ENCODE results near the gene USP28. TPM values are rescaled to one million over a fixed set of nuclear protein-coding genes. Genes with fewer than 3 reads are reported as not detected.

The USP28 gene
- total RNA-seq, 2 experiments from 2014 or later: 7.9 to 9.4 TPM

DNA sequence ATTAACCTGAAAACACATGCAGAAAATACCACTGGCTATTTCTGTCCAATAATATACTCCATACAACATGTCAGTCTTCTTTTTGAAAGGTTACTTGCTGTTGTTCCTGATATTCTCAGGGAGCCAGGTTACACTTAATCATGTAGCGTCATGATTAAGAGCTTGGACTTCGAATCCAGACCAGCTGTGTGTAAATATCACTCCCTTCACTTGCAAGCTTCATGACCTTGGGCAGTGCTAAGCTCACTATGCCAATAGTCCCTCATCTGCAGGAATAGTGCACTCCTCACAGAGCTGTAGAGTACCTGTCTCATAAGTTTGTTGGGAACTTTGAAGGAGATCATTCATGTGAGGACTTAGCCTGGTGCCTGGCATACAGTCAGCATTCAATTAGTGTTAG is 31.1 kb upstream of the USP28 start:
- Histone ChIP-seq H3K27me3 (ENCODE audit: control insufficient read depth in 1 of 2, insufficient read depth in 2 of 2, low read length in 2 of 2) (no peaks in the 10 kb centered on the region), H3K4me3 (ENCODE audit: low read length) (no peak overlapping the region), H3K36me3 (ENCODE audit: insufficient read depth, low read length) (no peaks in the 10 kb centered on the region), H3K27ac (ENCODE audit: low read depth in 1 of 2, low read length in 2 of 2) (no peak overlapping the region), H3K9me3 (ENCODE audit: control insufficient read depth in 1 of 2, insufficient read depth in 1 of 2, low read length in 2 of 2) (no peaks in the 10 kb centered on the region), H3K4me1 (ENCODE audit: insufficient read depth, low read length) (no peaks in the 10 kb centered on the region)
- no peak for ATAC-seq (ENCODE audit: poor library complexity)
- DNase-seq: no peak
- H3K4me1 Mint-ChIP-seq (ENCODE audit: low read depth): no peaks in the 10 kb centered on the region
- no peaks in the 10 kb centered on the region for H3K36me3 Mint-ChIP-seq (ENCODE audit: low read depth)
- H3K27ac Mint-ChIP-seq: no peak overlapping the region
- H3K27me3 Mint-ChIP-seq: no peaks in the 10 kb centered on the region
- TF ChIP-seq, protein P1, sequence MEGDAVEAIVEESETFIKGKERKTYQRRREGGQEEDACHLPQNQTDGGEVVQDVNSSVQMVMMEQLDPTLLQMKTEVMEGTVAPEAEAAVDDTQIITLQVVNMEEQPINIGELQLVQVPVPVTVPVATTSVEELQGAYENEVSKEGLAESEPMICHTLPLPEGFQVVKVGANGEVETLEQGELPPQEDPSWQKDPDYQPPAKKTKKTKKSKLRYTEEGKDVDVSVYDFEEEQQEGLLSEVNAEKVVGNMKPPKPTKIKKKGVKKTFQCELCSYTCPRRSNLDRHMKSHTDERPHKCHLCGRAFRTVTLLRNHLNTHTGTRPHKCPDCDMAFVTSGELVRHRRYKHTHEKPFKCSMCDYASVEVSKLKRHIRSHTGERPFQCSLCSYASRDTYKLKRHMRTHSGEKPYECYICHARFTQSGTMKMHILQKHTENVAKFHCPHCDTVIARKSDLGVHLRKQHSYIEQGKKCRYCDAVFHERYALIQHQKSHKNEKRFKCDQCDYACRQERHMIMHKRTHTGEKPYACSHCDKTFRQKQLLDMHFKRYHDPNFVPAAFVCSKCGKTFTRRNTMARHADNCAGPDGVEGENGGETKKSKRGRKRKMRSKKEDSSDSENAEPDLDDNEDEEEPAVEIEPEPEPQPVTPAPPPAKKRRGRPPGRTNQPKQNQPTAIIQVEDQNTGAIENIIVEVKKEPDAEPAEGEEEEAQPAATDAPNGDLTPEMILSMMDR (IDR thresholded peaks at IDR 0.05): no peak
- H3K9me3 Mint-ChIP-seq: no peaks in the 10 kb centered on the region
- intact Hi-C loops (cut with DNase I, micrococcal nuclease): no loop called here
- ChIA-PET POLR2A (no interaction called here), CTCF (no interaction called here)
- H3K4me3 Mint-ChIP-seq: no peak overlapping the region

DNA sequence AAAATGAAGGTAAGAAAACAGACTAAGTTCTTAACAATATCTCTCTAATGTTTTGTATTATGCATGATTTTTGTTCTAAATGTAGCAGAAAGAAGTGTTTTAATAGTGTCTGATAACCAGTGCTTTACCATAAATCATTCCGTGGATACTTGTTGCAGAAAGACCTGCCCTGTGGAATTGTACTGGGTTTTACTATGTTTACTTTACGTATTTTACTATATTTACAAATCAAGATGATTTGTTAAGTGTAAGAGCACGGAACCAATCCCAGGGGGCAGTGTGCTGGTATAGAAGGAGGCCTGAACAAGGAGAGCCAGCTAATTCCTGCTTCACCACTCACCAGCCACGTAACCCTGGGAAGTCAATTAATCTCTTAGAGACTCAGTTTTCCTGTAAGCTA is 30.7 kb upstream of the USP28 start:
- Histone ChIP-seq H3K27me3 (ENCODE audit: control insufficient read depth in 1 of 2, insufficient read depth in 2 of 2, low read length in 2 of 2) (no peaks in the 10 kb centered on the region), H3K4me3 (ENCODE audit: low read length) (no peak overlapping the region), H3K9me3 (ENCODE audit: control insufficient read depth in 1 of 2, insufficient read depth in 1 of 2, low read length in 2 of 2) (no peaks in the 10 kb centered on the region), H3K27ac (ENCODE audit: low read depth in 1 of 2, low read length in 2 of 2) (no peak overlapping the region), H3K36me3 (ENCODE audit: insufficient read depth, low read length) (no peaks in the 10 kb centered on the region), H3K4me1 (ENCODE audit: insufficient read depth, low read length) (no peaks in the 10 kb centered on the region)
- DNase-seq (no peak), ATAC-seq (ENCODE audit: poor library complexity) (no peak)
- intact Hi-C loops (cut with DNase I, micrococcal nuclease): no loop called here
- Mint-ChIP-seq H3K9me3 (no peaks in the 10 kb centered on the region), H3K4me3 (no peak overlapping the region), H3K27me3 (no peaks in the 10 kb centered on the region), H3K27ac (no peak overlapping the region), H3K4me1 (ENCODE audit: low read depth) (no peaks in the 10 kb centered on the region), H3K36me3 (ENCODE audit: low read depth) (no peaks in the 10 kb centered on the region)
- TF ChIP-seq, protein P1 (IDR thresholded peaks at IDR 0.05): no peak
- POLR2A ChIA-PET: no interaction called here
- CTCF ChIA-PET: no interaction called here

DNA sequence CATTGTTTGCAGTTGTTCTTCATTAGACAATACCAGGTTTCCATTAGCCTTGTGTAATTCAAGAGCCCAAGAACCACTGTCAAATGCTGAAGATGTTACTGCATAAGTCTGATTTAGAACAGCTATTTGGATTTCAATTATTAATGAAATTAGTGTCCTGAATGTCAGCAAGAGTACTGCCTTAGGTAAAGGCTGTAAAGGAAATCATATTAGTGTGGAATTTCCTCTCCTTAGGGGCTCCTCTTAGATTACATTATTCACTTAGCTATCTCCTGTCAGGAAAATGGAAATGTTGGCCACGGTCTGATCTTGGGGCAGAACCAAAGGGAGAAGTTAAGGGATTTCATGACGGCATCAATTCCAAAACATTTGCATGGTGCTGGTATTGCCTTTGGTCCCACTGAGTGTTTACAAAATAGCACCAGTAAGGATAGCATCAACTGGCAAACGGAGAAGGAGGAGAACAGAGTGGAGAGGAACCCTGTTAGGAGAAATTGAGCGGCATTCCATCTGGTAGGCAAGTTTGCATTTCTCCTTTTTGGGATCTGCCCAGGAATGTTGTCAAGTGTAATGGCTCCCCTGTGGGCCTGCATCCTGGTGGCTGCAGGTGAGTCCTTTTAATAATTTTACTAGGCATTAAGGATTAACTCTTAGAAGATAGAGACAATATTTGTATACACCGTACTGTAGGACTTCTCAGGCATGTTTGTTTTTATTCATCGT is 29.2 kb upstream of the USP28 start, which contains the start of gene HTR3B:
TSS of gene HTR3B (plus strand) at position 418 of the 723 bp plus-strand sequence. CDS start at position 556, 138 bp downstream.
- no peaks in the 10 kb centered on the region for H3K9me3 ChIP-seq (ENCODE audit: control insufficient read depth in 1 of 2, insufficient read depth in 1 of 2, low read length in 2 of 2)
- Mint-ChIP-seq H3K27me3 (no peaks in the 10 kb centered on the region), H3K9me3 (no peaks in the 10 kb centered on the region), H3K4me1 (ENCODE audit: low read depth) (no peaks in the 10 kb centered on the region), H3K27ac (no peak within 1 kb of the TSS), H3K36me3 (ENCODE audit: low read depth) (no peaks in the 10 kb centered on the region), H3K4me3 (no peak within 1 kb of the TSS)
- H3K4me3 ChIP-seq (ENCODE audit: low read length): no peak within 1 kb of the TSS
- no peak within 1 kb of the TSS for H3K27ac ChIP-seq (ENCODE audit: low read depth in 1 of 2, low read length in 2 of 2)
- ChIA-PET CTCF (no interaction called here), POLR2A (no interaction called here)
- DNase-seq: no peak
- no peaks in the 10 kb centered on the region for H3K36me3 ChIP-seq (ENCODE audit: insufficient read depth, low read length)
- intact Hi-C loops (cut with DNase I, micrococcal nuclease): no loop called here
- no peaks in the 10 kb centered on the region for H3K4me1 ChIP-seq (ENCODE audit: insufficient read depth, low read length)
- no peaks in the 10 kb centered on the region for H3K27me3 ChIP-seq (ENCODE audit: control insufficient read depth in 1 of 2, insufficient read depth in 2 of 2, low read length in 2 of 2)
- ATAC-seq (ENCODE audit: poor library complexity): no peak
- TF ChIP-seq, protein P1 (IDR thresholded peaks at IDR 0.05): no peak

All from CD4-positive, alpha-beta T cell (primary cell).